SK-N-SH treated with all-trans-retinoic acid at 6 μM for 48 hours (cell line): ENCODE data around the gene SLC25A31.

Experiments used
- CREB5 ChIP-seq: fragments of 250-450 bp; sonication (Bioruptor Pico); IDR thresholded peaks from 2 replicates; pipeline ENCODE4 v1.5.1; 2020; ENCODE audit warnings: low read depth, mild to moderate bottlenecking, moderate library complexity
- CSDC2 ChIP-seq: fragments of 250-450 bp; sonication (Bioruptor Pico); IDR thresholded peaks from 2 replicates; pipeline ENCODE4 v1.5.0; 2020; ENCODE audit warnings: mild to moderate bottlenecking, moderate library complexity
- CSRNP3 ChIP-seq: fragments of 250-450 bp; sonication (Bioruptor Pico); IDR thresholded peaks from 2 replicates; pipeline ENCODE4 v1.5.1; 2021; ENCODE audit warnings: mild to moderate bottlenecking, moderate library complexity
- ESRRG ChIP-seq: fragments of 250-450 bp; sonication (Bioruptor Pico); IDR thresholded peaks from 2 replicates; pipeline ENCODE4 v1.6.1; 2021; ENCODE audit warnings: mild to moderate bottlenecking
- SNAI2 ChIP-seq: fragments of 250-450 bp; sonication (Bioruptor Pico); IDR thresholded peaks from 2 replicates; pipeline ENCODE4 v1.5.0; 2020; ENCODE audit warnings: mild to moderate bottlenecking, moderate library complexity
- TSHZ2 ChIP-seq: fragments of 250-450 bp; sonication (Bioruptor Pico); IDR thresholded peaks from 2 replicates; pipeline ENCODE4 v1.5.0; 2020; ENCODE audit warnings: mild to moderate bottlenecking, moderate library complexity
- ZC3H10 ChIP-seq: fragments of 250-450 bp; sonication (Bioruptor Pico); IDR thresholded peaks from 2 replicates; pipeline ENCODE4 v1.5.1; 2021; ENCODE audit warnings: mild to moderate bottlenecking, moderate library complexity
- ZFP3 ChIP-seq: fragments of 250-450 bp; sonication (Bioruptor Pico); IDR thresholded peaks from 2 replicates; pipeline ENCODE4 v1.5.0; 2020; ENCODE audit warnings: mild to moderate bottlenecking, moderate library complexity
- ZFP30 ChIP-seq: fragments of 450-650 bp; formaldehyde crosslinking; IDR thresholded peaks from 2 replicates; pipeline ENCODE4 v1.5.0; 2022; ENCODE audit warnings: mild to moderate bottlenecking, moderate library complexity
- ZNF565 ChIP-seq: fragments of 450-650 bp; formaldehyde crosslinking; conservative IDR thresholded peaks from 2 replicates; pipeline ENCODE4 v1.5.0; 2020; ENCODE audit warnings: low read depth, mild to moderate bottlenecking, moderate library complexity
- ZNF70 ChIP-seq: fragments of 450-650 bp; formaldehyde crosslinking; IDR thresholded peaks from 2 replicates; pipeline ENCODE4 v1.5.0; 2020; ENCODE audit warnings: mild to moderate bottlenecking, moderate library complexity
- ZNF8 ChIP-seq: fragments of 450-650 bp; formaldehyde crosslinking; IDR thresholded peaks from 2 replicates; pipeline ENCODE4 v1.5.0; 2020; ENCODE audit warnings: mild to moderate bottlenecking, moderate library complexity

DNA sequence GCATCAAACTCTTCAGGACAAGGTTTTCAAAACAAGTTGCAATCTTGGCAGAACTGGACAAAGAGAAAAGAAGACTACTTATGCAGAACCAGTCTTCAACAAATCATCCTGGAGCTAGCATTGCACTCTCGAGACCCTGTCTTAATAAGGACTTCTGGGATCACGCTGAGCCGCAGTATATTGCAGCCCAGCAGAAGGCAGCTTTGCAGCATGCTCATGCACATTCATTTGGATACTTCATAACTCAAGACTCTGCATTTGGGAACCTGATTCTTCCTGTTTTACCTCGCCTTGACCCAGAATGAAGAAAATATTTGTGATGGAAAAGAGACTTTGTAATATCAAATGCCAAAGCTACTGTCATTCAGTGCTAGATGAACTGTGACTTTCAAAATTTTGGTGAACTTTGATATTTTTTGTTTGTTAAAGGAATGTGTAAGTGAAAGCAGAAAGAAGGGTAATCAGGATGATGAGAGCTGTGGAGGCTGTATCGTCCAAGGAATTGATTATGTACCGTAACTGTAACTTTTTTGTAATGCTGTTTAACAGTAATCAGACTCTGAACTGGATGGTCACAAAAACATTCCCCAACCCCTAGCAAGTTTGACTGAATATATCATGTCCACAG lies 79.1 kb downstream of the SLC25A31 start:
- TF ChIP-seq ZNF8: no peak
- no peak for TF ChIP-seq CSRNP3 (CRISPR knock-in tag)
- no peak for TF ChIP-seq ZC3H10
- TF ChIP-seq ESRRG (CRISPR knock-in tag): no peak
- no peak for TF ChIP-seq SNAI2 (CRISPR knock-in tag)
- TF ChIP-seq TSHZ2 (CRISPR knock-in tag): no peak
- TF ChIP-seq ZNF565 (CRISPR knock-in tag): no peak
- no peak for TF ChIP-seq CREB5 (CRISPR knock-in tag)
- no peak for TF ChIP-seq ZNF70 (CRISPR knock-in tag)
- TF ChIP-seq ZFP3 (CRISPR knock-in tag): no peak
- TF ChIP-seq ZFP30: no peak
- TF ChIP-seq CSDC2: no peak
